ENCODE measurements around the gene ZNF750.
A peak's percentile ranks its signal among the peaks of the same experiment; 100 is the strongest.

ZNF750 gene

DNA sequence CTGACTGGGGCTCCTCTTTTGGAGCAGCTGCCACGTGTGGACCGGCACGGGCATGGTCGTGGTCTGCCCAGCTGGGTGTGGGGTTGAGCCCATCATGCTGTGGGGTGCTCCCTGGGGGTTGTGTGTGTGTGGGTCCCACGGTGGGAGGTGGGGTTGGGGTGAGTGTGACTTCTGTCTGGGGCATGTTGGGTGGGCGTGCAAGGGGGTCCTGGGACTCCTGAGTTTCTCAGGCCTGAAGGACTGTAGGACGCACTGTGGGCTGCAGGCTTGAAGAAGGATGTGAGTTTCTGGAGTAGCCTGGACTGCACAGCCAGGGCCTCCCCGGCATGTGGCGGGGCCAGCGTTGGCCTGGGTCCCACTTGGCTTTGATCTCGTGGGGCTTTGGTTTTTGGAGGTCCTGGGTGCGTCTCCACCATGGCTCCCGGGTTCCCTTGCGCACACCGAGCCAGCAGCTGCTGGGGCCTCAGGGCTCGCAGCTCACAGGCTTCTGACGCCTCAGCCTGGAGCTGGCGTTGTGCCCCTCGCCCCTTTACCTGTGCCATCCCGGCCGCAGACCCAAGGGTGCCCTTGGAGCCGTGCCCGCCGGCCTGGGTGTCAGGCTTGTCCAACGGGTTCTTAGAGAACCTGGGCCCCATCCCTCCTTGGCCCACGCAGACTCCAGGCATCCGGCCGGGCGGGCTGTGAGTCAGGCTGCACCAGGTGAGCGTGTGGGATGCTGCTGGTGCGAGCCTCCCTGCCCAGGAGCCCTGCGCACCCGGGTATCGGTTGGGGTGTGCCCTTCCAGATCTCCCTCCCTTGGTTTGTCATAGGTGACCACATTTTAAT lies 34.4 kb upstream of the ZNF750 start:
- Histone ChIP-seq H3K4me3 (no peak overlapping the region), H3K27ac (peak overlapping the region in 19 of 21 experiments; percentile 14 to 91 (median 83))

DNA sequence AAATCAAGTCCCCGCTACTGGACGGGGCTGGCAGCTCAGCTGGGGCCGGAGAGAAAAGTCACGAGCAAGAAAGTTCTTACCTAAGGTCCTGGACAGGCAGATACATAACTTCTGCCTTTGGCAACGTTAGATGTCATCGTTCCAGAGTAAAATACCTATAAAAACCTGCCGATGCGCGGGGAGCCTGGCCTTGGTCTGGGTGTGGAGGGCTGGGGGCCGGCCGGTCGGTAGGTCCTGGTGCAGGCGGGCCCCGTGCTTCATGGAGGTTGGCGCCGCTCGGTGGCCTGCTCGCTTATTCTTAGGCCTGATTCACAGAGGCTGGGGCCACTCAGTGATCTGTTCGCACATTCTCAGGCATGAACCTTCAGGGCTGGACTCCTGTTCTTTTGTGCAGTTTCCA lies 33.7 kb upstream of the ZNF750 start:
- Histone ChIP-seq H3K4me3 (no peak overlapping the region), H3K27ac (peak overlapping the region in 8 of 21 experiments; percentile 47 to 90 (median 73))

DNA sequence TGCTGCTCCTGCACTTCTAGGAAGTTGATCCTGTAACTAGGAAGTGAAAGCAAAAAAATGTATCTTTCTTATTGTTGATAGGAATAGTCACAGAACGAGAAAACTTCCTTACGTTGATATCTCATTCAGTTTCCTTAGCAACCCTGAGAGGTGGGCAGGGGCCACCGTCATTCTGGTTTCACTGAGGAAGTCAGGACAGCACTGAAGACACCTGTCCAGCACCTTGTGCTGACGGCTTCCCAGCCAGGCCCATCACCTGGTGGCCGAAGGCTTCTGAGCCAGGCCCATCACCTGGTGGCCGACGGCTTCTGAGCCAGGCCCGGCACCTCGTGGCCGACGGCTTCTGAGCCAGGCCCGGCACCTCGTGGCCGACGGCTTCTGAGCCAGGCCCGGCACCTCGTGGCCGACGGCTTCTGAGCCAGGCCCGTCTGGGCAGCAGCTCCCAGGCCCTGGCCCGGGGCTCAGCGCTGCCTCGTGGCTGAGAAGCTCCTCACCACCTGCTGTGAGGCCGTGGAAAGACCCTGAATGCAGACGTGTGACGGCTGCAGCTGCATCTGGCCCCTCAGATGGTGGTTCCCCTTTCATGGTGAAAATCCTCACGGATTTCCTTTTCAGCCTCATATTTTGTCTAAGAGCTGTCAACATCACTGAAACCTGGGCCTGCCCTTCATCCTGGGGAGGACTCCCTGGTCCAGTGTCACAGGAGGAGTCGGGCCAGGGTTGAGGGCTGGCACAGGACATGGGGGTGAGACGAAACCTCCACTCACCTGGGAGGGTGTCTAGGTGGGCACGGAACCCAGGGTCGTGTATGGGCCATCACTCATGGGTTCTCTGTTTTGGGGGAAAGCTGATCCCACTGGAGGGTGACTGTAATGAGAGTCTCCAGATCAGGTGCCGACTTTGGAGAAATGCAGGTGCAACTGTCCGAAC lies 33.0 kb upstream of the ZNF750 start:
- Histone ChIP-seq H3K4me3 (no peak overlapping the region), H3K27ac (peak overlapping the region in 6 of 21 experiments; percentile 32 to 87 (median 70))

DNA sequence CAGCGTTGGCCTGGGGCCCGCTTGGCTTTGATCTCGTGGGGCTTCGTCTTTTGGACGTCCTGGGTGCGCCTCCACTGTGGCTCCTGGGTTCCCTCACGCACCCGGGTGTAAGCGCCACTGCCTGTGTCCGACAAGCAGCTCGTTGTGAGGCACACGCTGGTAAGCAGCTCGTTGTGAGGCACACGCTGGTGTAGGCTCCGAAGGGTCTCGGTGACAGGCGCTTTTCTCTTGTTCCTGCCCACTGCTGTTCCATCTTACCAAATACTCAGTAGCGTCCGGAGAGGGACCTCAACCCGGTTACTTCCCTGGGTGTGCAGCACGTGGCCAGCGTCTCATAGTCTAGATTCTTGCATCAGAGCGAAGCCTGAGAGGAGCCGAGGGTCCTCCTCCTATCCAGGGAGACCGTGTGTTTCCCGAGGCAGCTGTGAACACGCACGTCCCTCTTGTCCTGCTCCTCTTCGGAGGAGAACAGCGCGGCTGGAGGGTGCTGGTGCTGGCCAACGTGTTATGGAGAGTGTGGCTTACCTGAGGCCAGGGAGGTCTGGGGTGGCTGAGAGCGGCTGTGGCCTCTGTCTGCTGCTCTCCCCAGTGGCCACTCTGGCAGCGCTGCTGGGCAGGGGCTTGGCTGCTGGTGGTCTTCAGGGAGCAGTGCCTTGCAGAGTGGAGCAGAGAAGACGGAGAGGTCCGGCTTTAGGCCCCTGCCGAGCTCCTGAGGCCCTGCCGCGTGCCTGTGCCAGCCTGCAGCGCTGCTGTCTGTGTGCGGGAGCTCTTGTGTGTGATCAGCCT lies 32.1 kb upstream of the ZNF750 start:
- no peak overlapping the region for H3K4me3 ChIP-seq
- H3K27ac ChIP-seq: peak overlapping the region in 12 of 21 experiments; percentile 25 to 87 (median 49)

DNA sequence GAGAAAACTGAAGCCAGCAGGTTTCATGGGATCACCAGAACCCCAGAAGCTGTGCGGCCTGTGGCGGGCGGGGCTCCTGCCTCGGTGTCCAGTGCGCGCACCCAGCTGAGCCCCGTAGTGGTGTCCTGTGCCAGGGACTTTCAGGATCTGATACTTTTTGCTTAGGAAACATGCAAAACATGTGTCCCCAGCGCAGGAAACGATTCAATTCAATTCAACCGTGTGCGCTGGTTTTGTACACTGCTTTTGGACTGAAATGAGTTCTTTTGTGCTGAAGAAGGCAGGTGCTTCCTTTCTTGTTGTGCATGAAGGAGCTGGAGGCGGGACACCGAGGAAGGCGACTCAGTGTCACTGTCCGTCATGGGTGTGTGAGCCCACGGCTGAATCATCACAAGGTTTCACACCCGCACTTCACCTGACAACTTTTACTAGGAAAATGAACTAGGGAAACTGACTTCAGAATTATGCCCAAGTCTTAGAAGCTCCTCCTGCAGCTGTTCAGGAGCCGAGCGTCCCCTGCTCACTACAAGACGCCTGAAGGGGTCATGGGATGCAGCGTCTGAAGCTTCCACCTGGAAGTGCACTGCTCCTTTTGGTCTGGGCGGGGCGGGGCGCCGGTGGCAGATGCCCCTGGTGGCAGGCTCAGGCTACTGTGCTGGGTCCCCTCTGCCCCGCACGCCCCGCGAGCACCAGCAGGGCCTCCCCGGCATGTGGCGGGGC lies 31.4 kb upstream of the ZNF750 start:
- peak overlapping the region in 13 of 21 experiments; percentile 10 to 87 (median 49) for H3K27ac ChIP-seq
- no peak overlapping the region for H3K4me3 ChIP-seq

DNA sequence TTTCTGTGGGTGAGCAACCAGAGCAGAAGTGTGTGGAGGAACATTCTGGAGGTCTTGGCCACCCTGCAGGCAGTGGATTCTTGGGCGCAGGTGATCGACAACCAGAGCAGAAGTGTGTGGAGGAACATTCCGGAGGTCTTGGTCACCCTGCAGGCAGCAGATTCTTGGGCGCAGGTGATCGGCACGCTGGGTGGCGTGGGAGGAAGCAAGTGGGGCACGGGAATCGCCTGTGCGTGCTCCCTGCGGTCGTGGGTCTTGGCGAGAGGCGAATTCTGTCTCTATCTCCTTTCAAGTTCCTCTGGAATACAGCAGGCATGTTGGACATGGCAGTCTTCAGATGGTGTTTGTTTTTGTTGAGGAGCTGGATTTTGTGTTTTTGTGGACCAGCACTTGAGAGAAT lies 30.7 kb upstream of the ZNF750 start:
- Histone ChIP-seq H3K27ac (peak overlapping the region in 6 of 21 experiments; percentile 10 to 87 (median 48)), H3K4me3 (no peak overlapping the region)

DNA sequence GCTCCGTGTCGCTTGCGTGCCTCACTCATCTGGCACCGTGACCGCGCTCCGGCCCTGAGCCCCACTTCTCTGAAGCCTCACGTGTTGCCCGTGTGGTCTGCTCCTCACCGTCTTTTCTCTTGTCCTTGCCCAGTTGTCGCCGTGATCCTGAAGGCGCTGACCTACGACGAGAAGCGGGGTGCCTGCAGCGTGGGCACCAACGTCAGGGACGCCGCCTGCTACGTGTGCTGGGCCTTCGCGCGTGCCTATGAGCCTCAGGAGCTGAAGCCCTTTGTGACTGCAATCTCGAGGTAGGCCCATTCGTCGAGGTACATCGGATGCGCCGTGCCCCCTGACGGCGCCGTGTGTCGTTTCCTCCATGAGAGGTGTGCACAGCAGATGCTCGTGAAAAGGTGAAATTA lies 30.3 kb upstream of the ZNF750 start:
- Histone ChIP-seq H3K4me3 (no peak overlapping the region), H3K27ac (peak overlapping the region in 3 of 21 experiments; percentile 49 to 87 (median 56))

DNA sequence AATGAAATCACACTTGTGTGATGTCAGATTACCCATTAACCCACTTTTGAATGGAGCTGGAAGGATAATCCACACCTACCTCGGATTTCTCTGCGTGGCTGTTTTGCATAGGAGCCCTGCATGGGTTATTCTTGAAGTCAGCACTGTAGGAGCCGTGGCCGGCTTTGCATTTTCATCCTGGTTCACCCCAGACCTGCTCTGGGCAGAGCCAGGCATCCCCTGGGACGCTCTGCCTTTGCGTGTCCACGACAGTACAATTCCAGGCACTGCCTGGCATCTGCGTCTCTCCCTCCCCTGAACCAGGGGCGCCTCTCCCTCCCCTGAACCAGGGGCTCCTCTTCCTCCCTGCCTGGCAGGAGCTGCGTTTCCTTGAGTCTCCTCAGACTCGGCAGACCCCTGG lies 29.7 kb upstream of the ZNF750 start:
- Histone ChIP-seq H3K4me3 (no peak overlapping the region), H3K27ac (peak overlapping the region in 1 of 21 experiments; percentile 87)

DNA sequence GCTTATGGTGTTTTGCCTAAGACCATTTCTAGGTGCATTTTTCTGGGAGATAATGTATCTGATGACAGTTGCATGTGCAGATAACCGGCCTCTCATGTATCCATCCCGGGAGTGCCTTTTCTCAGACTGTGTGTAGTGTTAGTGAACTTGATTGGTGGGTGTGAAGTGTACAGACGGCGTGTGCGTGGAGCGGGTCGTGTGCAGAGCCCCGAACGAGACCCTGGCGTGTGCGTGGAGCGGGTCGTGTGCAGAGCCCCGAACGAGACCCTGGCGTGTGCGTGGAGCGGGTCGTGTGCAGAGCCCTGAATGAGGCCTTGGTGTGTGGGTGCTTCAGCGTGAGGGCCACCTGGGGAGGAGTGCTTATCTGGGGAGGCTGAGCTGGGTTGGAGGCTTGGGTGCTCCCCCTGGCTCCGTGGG lies 28.9 kb upstream of the ZNF750 start:
- H3K27ac ChIP-seq: no peak overlapping the region
- no peak overlapping the region for H3K4me3 ChIP-seq

DNA sequence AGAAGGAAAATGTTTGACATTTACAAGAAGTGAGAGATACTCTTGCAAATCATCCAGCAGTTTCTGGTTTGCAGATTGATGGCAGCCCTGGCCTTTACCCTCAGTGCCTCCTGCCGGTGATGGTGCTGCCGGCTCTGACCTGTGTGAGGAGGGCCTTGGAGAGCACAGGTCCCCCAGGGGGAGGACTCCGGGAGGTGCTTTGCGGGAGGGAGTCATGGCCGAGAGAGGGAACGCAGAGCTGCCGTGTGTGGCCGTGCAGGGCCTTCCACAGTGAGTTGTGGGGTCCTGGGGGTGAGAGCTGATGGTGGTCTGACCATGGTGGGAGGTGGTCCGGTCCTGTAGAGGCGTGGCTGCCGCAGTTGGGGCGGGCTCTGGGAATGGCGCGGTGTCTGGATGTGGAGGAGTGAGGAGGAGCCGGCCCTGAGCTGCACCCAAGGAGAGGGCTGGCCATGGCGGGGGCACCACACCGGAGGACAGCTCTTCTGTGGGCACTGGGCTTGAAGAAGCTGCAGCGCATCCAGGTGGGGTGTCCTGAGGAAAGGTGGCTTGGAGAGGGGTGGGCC lies 28.0 kb upstream of the ZNF750 start:
- no peak overlapping the region for H3K4me3 ChIP-seq
- H3K27ac ChIP-seq: peak overlapping the region in 4 of 21 experiments; percentile 21 to 91 (median 56)

DNA sequence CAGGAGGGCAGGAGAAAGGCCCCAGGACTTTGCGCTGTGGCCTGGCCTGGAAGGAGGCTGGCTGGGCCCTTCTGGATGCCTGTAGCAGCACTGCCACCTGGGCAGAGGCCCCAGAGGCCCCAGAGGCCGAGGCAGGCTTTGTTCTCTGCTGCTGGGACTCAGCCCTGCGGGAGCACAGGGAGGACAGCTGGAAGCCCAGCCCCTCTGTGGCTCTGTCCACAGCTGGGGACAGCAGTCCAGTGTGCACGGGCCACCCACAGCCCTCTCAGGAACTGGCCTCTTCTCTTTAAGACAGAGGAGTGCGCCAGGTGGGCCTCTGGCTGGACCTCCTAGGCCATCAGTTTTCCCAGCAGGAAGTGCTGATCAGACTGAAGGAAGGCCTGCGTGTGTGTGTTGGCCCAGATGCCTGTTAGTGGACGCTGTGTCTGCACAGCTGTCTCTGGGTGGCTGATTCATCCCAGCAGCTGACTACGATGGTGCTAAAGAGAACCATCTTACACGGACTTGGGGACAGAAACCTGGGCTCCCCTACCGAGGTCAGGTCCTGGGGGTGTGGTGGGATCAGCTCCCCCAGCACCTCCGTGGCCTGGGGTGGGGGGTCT lies 26.9 kb upstream of the ZNF750 start:
- Histone ChIP-seq H3K27ac (peak overlapping the region in 20 of 21 experiments; percentile 13 to 91 (median 58)), H3K4me3 (no peak overlapping the region)

DNA sequence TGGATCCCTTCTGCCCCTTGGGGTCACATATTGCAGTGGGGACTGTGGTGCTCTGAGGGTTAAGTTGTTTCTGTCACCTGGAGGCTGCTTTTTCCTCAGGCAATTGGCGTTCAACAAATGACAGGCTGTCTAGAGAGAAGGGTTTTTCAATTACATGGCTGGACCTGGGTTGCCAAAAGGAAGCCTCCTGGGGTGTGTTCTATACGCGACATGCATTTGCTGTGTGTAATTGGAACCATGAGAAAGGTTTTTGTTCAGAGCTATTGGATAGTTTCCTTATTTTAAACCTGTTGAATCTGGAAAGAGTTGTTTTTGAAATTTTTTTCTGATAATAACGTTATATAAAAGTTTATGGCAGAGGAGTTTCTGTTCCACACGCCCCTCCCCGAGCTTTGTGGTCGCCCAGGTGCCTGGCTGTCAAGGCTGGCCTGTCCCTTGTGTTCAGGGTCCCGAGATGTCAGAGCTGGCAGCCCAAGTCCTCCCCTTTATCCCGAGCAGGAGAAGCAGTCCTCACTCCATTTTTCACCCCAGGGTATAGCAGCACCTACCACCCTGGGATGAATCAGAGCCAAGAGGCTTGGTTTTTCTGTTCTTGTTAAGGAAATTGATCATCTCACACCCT lies 26.1 kb upstream of the ZNF750 start:
- H3K27ac ChIP-seq: peak overlapping the region in 19 of 21 experiments; percentile 13 to 91 (median 64)
- no peak overlapping the region for H3K4me3 ChIP-seq

DNA sequence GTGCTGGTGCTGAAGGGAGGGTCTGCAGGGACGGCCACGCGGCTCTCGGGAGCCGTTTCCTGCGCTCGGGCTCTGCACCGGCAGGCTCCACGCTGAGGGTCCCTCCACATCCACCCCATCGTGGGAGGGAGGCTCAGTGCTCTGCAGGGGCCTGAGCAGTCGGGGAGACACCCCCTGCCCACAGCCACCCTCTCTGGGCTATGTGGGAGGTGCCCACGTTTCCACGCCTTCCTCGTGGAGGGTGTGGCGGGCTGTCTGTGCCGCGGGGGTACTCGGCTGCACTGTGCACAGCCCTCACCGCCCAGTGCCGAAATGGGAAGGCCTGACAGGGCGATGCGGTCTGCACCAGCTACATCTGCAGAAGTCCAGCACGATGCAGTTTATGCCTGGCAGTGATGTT lies 25.5 kb upstream of the ZNF750 start:
- H3K4me3 ChIP-seq: no peak overlapping the region
- peak overlapping the region in 16 of 21 experiments; percentile 37 to 91 (median 80) for H3K27ac ChIP-seq

DNA sequence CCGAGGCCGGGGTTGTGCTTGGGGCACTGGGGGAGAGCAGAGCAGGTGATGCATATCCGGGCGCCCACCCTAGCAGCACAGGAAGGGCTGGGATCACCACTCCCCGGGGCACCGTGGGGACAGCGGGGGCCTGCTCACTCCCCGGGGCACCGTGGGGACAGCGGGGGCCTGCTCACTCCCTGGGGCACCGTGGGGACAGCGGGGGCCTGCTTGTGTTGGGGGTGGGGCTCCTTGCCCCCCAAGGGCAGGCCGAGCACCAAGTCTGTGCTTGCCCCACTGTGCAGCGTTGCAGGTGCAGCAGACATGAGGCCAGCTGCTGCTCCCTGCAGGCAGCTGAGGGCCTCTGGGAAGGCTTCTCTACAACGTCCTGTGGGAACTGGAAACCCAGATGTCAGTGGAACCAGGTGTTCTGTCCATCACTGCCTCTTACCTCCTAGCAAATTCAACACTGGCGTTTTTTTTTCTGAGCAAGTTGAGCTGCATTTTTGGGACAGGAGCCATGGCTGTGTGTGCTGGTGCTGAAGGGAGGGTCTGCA lies 25.0 kb upstream of the ZNF750 start:
- Histone ChIP-seq H3K27ac (peak overlapping the region in 20 of 21 experiments; percentile 18 to 91 (median 76)), H3K4me3 (peak overlapping the region in 1 of 7 experiments; percentile 5)

DNA sequence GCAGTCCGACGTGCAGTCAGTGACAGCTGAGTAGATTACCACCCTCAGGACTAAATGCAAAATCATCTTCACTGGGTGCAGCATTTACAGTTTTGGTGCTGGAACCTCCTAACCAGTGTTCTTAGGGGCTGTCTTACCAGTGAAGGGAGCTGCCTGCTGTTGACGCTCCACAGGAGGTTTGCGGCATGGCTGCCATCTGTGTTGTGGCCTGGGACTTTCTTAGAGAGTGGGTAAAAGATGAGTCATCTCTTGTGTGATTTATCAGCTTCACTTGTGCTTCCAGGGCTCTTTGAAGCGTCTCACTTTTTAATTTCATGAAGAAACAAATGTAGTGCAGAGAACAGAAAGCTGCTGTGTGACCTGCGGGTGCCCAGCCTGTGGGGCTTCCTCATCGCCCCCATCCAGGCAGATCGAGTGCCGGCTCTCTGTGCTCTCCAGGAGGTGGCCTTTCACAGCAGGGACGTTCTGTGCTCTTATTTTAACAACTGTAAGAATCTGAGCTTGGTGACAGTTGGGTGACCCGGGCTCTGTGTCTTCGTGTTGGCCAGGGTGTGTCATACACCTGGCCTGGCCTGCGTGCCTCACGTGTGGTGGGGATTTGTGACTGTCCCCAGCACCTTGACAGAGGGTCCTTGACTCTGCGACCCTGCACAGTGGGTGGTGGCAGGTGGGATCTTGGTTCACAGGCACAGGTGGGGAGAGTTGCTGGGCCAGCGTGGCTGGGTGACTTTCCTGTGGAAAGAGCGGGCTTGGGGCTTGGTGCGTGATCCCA lies 24.3 kb upstream of the ZNF750 start:
- H3K4me3 ChIP-seq: peak overlapping the region in 1 of 7 experiments; percentile 5
- peak overlapping the region in 20 of 21 experiments; percentile 18 to 91 (median 76) for H3K27ac ChIP-seq

DNA sequence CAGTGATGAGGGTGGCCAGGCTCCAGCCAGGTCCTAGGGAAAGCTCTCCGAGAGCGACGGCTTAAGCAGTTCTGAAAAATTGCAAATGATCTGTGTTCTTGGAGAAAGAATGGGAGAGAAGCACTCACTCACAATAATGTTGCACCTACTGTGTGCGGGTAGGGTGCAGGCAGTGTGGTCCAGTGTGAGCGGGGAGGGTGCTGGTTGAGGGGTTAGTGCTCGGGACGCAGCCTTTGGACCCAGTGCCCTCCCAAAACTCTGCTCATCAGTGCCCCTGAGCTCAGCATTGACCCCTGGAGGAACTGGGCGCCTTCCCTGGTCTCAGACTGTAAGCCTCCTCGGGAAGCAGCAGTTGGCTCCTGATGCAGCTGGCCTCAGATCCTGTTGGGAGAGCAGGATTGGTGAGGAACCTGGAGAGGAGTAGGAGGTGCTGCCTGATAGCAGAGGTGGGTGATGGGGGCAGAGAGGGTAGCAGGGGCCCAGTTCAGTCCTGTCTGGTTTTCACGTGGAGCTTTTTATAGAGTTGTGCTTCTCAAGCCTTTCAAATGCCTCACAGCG lies 23.6 kb upstream of the ZNF750 start:
- no peak overlapping the region for H3K4me3 ChIP-seq
- H3K27ac ChIP-seq: peak overlapping the region in 18 of 21 experiments; percentile 3 to 91 (median 70)

Data from skin epidermis (tissue), 12 donors.